H54 (cell line): ENCODE data around the gene RPS19BP1.

Experiments
- DNase-seq: peaks from one replicate; pipeline ENCODE4 v3.0.0; 2011; ENCODE audit warnings: low spot score, mixed read lengths; ENCODE audit not compliant: insufficient read length
- FAIRE-seq: peaks from 3 replicates; lab custom pipeline; 2011; peaks lifted over from hg19 to GRCh38; lab: Jason Lieb, UNC
- POLR2A ChIP-seq: IDR thresholded peaks from 2 replicates; pipeline ENCODE4 v1.6.1; 2011; ENCODE audit warnings: low read depth, mild to moderate bottlenecking, low read length

Gene RPS19BP1

GRCh38 chr22:39547587-39547947 lies 15.0 kb upstream of the RPS19BP1 start:
- TF ChIP-seq POLR2A, result no peak
- DNase-seq (no peak), FAIRE-seq (no peak)

GRCh38 chr22:39546889-39547586 lies 14.5 kb upstream of the RPS19BP1 start:
- FAIRE-seq (no peak), DNase-seq (no peak)

GRCh38 chr22:39545386-39546365 lies 13.1 kb upstream of the RPS19BP1 start:
- TF ChIP-seq POLR2A, result no peak
- FAIRE-seq, result no peak
- DNase-seq, result no peak

More at GRCh38 chr22:39546889-39547586, 14.5 kb upstream of the RPS19BP1 start:
- no peak for TF ChIP-seq POLR2A

GRCh38 chr22:39543095-39543494 lies 10.5 kb upstream of the RPS19BP1 start:
- FAIRE-seq (no peak), DNase-seq (no peak)
- TF ChIP-seq POLR2A, result no peak

DNA sequence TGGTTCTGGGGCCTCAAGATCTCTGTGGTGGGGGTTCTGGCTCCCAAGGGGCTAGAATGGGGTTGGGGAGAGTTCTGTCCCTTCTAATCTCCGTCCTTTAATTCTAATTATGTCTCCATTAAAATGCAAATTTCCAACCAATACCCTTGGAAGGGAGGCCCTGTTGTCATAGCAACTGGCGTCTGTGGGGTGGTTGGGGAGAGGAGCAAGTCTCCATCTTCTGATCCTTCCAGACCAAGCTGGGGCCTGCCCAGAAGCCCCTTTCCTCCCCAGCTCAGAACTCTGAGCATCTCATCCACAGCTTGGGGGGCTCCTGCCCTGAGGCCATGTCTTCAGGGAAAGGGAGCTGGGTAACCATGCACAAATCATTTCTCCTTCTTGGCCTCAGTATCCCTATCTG lies 5.4 kb upstream of the RPS19BP1 start:
- TF ChIP-seq POLR2A, result no peak
- DNase-seq (no peak), FAIRE-seq (no peak)

- no peak for DNase-seq
- no peak for TF ChIP-seq POLR2A
Observed at GRCh38 chr22:39536711-39537110, 4.2 kb upstream of the RPS19BP1 start.

GRCh38 chr22:39535831-39536449 lies 3.4 kb upstream of the RPS19BP1 start:
- DNase-seq (no peak), FAIRE-seq (no peak)

More at GRCh38 chr22:39536711-39537110, 4.2 kb upstream of the RPS19BP1 start:
- no peak for FAIRE-seq

GRCh38 chr22:39535357-39535725 lies 2.8 kb upstream of the RPS19BP1 start:
- no peak for TF ChIP-seq POLR2A
- FAIRE-seq (no peak), DNase-seq (no peak)

More at GRCh38 chr22:39535831-39536449, 3.4 kb upstream of the RPS19BP1 start:
- TF ChIP-seq POLR2A, result no peak

DNA sequence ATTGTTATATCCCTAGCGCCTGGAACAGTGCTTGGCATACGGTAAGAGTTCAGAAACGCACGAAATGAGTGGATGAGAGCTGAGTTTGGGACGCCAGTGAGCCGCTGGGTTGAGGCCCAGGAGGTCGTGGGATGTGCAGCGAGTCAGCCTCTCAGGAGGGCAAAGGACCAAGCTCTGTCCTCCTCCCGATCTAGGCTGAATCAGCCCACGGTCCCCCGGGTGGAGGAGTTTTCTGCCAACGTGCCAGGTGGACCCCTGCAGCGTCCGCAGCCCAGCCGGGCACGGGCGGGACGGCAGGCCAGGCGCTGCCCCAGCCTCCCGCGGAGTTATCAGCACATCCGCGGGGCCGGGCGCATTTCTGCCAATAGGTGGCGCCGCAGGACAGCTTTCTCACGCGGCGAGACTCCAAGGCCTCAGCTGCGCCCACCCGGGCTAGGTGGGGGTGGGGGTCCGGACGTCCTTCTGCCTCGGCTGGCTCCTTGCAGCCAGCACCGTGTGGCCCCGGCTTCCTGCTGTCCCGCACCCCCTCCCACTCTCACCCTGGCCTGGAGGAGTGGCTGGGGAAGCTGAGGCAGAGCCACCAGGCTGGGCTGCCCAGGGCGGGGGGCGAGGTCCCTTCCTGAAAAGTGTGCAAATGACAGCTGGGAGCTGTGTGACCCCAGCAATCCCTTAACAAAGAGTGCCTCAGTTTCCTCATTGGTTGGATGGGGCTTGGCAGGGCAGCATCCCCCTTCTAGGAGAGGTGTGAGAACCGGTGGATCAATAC lies 2.2 kb upstream of the RPS19BP1 start:
- no peak for TF ChIP-seq POLR2A
- FAIRE-seq (no peak), DNase-seq (peak; percentile 63)

DNA sequence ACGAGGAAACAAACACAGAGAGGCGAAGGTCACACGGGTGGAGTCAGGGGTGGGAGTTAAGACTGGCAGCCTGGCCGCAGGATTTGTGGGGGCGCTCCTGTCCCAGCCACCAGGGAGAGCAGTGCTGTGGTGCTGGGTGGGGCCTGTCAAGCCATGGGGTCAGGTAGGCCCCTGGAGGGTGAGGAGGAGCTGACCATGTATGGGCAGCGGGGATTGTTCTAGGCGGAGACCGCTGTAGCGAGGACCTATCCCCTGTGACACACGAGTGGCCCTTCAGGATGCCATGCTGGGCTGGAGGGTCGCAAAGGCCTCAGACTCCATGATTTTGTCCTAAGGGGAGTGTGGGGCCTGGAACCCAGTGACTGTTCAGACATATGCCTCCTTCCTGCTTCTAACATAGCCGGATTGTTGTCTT lies 1.6 kb upstream of the RPS19BP1 start:
- DNase-seq, result no peak
- FAIRE-seq, result no peak
- TF ChIP-seq POLR2A, result no peak

DNA sequence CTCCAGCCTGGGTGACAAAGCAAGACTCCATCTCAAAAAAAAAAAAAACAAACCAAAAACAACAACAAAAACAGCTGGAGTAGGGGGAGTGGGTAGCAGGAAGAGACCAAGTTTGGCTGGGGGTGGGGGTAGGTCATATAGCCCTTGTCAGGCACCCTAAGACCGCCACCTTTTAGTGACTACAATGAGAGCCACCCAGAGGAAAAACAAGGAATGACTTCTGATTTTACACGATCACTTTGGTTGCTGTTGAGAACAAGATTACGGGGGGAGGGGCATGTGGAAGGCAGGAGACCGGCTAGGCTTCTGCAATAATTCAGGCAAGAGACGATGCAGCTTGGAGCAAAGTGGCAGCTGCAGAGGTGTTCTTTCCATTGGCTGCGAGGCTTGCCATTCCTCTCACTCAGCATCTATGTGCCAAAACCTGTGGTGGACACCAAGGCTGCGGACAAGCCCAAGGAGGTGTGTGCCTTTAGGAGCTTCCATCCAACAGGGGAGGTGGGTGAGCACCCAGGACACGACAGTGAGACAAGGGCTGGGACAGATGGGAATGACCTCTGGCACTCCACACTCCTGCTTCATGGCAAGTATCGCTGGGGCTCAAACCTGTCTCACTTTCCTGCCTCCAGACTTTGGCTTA lies 1.7 kb downstream of the RPS19BP1 start:
- FAIRE-seq, result no peak
- TF ChIP-seq POLR2A, result no peak
- no peak for DNase-seq

DNA sequence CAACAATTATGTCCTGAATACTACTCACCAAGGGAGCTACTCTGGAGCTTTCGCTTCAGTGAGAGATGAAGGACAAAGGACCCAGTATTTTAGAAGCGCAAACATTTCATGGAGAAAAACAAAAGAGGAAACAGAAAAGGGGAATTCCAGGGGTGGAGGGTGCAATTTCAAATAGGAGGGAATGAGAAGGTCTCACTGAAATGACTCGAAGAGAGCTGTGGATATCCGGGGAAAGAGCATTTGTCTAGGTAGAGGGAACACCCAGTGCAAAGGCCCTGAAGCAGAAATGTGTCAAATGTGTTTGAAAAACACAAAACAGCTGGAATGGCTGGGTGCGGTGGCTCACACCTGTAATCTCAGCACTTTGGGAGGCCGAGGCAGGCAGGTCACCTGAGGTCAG lies 2.4 kb downstream of the RPS19BP1 start:
- no peak for DNase-seq
- TF ChIP-seq POLR2A, result no peak
- no peak for FAIRE-seq

GRCh38 chr22:39529487-39529851 lies 3.1 kb downstream of the RPS19BP1 start:
- TF ChIP-seq POLR2A, result no peak
- no peak for DNase-seq
- FAIRE-seq, result no peak
